WERI-Rb-1 (cell line): ENCODE data around the gene WAC.
"Not testable (repeated sequence)": the region's sequence is repeated elsewhere in the genome, so short reads cannot be mapped to it uniquely, and the experiment has no call there.

ENCODE experiments used
- DNase-seq: peaks from one replicate; pipeline ENCODE4 v3.0.0-alpha.2; 2020
- H3K27ac ChIP-seq: fragments of 250-450 bp; sonication (Bioruptor Pico); 2 replicates; pipeline ENCODE4 v1.5.1; 2020; ENCODE audit warnings: mild to moderate bottlenecking, moderate library complexity
- H3K27me3 ChIP-seq: fragments of 250-450 bp; sonication (Bioruptor Pico); 2 replicates; pipeline ENCODE4 v1.5.1; 2021; ENCODE audit warnings: mild to moderate bottlenecking, low read depth, moderate library complexity; ENCODE audit not compliant: insufficient read depth, severe bottlenecking
- H3K36me3 ChIP-seq: fragments of 250-450 bp; sonication (Bioruptor Pico); 2 replicates; pipeline ENCODE4 v1.5.1; 2020; ENCODE audit warnings: mild to moderate bottlenecking, moderate library complexity
- H3K4me3 ChIP-seq: 2 replicates; pipeline ENCODE4 v1.5.1; 2011; ENCODE audit warnings: low read depth, mild to moderate bottlenecking, control low read depth, low read length
- H3K9me3 ChIP-seq: fragments of 250-450 bp; sonication (Bioruptor Pico); 2 replicates; pipeline ENCODE4 v1.5.1; 2021; ENCODE audit warnings: mild to moderate bottlenecking, moderate library complexity; ENCODE audit not compliant: severe bottlenecking
- TF ChIP-seq, protein P1 (sequence below): IDR thresholded peaks from 2 replicates; pipeline ENCODE4 v1.5.1; 2011; ENCODE audit warnings: low read depth, mild to moderate bottlenecking, control low read depth, inconsistent platforms, low read length

WAC gene

DNA sequence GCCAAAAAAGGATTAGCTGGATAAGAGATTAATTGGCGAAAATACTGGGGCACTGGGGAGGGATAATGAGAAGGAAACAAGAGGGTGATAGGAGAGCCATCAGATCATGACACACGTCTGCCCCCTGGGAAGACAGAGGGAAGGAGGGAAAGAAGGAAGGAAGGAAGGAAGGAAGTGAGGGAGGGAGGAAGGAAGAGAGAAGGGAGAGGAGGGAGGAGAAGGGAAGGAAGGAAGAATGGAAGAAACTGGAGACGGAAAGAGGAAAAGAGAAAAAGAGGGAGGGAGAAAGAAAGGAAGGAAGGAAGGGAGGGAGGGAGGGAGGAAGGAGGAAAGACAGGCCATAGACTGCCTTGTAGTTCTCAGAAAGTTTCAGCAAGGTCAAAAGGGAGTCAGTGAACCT, 37.8 kb upstream of the WAC start:
- DNase-seq = no peak
- H3K27me3 ChIP-seq = no peaks in the 10 kb centered on the region
- TF ChIP-seq, protein P1, sequence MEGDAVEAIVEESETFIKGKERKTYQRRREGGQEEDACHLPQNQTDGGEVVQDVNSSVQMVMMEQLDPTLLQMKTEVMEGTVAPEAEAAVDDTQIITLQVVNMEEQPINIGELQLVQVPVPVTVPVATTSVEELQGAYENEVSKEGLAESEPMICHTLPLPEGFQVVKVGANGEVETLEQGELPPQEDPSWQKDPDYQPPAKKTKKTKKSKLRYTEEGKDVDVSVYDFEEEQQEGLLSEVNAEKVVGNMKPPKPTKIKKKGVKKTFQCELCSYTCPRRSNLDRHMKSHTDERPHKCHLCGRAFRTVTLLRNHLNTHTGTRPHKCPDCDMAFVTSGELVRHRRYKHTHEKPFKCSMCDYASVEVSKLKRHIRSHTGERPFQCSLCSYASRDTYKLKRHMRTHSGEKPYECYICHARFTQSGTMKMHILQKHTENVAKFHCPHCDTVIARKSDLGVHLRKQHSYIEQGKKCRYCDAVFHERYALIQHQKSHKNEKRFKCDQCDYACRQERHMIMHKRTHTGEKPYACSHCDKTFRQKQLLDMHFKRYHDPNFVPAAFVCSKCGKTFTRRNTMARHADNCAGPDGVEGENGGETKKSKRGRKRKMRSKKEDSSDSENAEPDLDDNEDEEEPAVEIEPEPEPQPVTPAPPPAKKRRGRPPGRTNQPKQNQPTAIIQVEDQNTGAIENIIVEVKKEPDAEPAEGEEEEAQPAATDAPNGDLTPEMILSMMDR = no peak
- no peaks in the 10 kb centered on the region for H3K36me3 ChIP-seq
- no peak overlapping the region for H3K4me3 ChIP-seq
- no peaks in the 10 kb centered on the region for H3K9me3 ChIP-seq
- H3K27ac ChIP-seq = no peak overlapping the region

DNA sequence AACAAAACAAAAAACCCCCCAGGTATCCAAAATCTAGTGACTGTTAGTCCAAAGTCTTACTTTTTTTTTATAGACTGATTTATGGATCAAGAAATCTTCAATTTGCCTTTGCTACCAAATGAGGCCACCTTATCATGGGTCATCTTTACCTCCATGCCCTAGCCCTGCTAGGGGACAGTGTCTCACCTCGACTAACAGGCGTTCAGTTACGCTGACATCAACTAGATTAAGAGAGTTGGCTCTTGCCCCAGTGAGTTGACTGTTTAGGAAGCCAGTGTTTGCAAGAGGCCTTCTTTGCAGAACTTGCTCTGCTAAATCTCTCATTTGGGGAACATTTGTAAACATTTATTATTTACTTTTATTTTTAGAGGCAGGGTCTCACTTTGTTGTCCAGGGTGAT, 36.9 kb upstream of the WAC start:
- no peak for DNase-seq
- H3K27me3 ChIP-seq = no peaks in the 10 kb centered on the region
- H3K9me3 ChIP-seq = no peaks in the 10 kb centered on the region
- H3K4me3 ChIP-seq = no peak overlapping the region
- no peaks in the 10 kb centered on the region for H3K36me3 ChIP-seq
- H3K27ac ChIP-seq = no peak overlapping the region
- TF ChIP-seq, protein P1 = no peak

DNA sequence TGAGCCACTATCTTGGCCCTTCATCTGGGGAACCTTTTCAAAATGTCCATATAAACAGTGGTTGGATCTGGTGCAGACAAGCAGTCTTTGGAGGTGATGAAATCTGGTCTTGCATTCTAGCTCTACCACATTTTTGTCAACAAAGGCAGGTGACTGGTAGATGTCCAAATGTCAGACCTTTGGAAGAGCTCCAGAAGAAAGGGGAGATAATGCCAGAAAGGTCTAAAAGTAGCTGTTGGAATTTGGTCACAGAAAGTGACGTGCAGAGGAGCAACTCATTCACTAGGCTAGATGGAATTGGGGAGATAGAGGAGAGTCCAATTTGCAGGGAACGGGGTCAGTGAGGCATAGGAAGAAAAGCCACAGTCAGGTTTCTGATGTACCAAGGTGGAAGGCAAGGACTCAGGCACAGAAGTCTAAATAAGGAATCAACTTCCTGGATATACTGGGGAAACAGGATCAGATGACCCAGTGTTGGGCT, 36.4 kb upstream of the WAC start:
- no peaks in the 10 kb centered on the region for H3K27me3 ChIP-seq
- no peak overlapping the region for H3K27ac ChIP-seq
- TF ChIP-seq, protein P1 = no peak
- H3K36me3 ChIP-seq = no peaks in the 10 kb centered on the region
- DNase-seq = no peak
- H3K9me3 ChIP-seq = no peaks in the 10 kb centered on the region
- H3K4me3 ChIP-seq = no peak overlapping the region

DNA sequence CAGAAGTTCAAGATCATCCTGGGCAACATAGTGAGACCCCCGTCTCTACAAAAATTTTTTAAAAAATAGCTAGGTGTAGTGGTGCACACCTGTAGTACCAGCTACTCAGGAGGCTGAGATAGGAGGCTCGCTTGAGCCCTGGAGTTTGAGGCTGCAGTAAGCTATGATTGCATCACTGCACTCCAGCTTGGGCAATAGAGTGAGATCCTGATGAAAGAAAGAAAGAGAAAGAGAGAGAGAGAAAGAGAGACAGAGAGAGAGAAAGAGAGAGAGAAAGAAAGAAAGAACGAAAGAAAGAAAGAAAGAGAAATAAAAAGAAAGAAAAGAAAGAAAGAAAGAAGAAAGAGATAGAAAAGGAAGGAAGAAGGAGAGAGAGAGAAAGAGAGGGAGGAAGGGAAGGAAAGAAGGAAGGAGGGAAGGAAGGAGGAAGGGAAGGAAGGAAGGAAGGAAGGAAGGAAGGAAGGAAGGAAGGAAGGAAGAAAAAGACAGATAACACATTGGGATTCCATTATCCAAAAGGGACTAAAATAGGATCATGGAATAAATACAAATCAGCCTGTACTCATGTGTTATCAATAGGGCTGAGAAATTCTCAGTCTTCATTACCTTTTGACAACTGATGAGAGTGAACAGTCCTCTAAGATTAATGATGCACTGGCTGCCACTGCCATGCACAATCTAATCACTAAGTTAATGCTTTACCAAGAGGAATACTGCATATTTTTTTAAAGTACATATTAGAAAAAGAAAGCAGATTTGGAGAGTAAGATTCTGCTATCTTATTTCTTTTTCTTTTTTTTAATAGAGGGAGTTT, 35.4 kb upstream of the WAC start:
- Histone ChIP-seq H3K4me3 (no peak overlapping the region), H3K36me3 (no peaks in the 10 kb centered on the region), H3K27ac (no peak overlapping the region), H3K9me3 (no peaks in the 10 kb centered on the region), H3K27me3 (no peaks in the 10 kb centered on the region)
- DNase-seq = no peak
- TF ChIP-seq, protein P1 = no peak

DNA sequence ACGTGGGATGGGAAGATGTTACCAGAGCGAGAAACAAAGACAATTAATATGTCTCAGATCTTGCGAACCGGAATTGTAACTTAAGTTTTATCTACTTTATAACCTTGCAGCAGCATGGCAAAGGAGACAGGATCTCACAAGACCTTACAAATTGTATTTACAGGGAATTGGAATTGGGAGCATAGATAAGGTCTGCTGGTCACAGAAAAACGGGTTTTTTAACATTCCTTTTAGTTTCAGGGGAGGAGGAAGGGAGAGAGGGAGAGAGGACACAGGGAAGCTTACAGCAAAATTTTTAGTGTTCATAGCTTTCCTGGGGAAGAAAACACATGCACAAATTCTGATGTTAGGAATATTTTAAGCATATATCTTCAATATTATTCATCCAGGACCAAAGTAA, 32.7 kb upstream of the WAC start:
- not testable (repeated sequence) for H3K4me3 ChIP-seq, H3K9me3 ChIP-seq, H3K27ac ChIP-seq, H3K36me3 ChIP-seq, DNase-seq, H3K27me3 ChIP-seq

DNA sequence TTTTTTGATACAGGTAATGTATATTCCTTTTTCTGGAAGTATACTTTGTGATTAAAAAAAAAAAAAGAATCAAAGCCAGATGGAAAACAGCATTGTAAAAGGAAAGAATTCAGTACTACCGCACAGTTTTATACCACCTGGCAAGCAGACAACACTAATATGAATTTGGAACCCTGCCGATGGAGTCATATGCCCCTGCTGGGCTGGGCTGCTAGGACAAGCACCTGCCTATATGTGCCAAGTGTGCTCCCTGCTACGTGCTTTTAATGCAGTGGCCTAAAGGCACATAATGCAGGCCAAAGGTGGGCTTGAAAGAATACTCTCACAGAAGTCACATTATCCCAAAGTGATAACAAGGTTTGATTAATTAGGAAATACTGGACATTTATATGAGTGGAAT, 29.8 kb upstream of the WAC start:
- TF ChIP-seq, protein P1 = no peak
- Histone ChIP-seq H3K36me3 (no peaks in the 10 kb centered on the region), H3K27me3 (no peaks in the 10 kb centered on the region), H3K27ac (no peak overlapping the region), H3K9me3 (no peaks in the 10 kb centered on the region), H3K4me3 (no peak overlapping the region)
- no peak for DNase-seq
